Panc1 (cell line): ENCODE measurements around the gene XXYLT1. TPM values are rescaled to one million over a fixed set of nuclear protein-coding genes. Genes with fewer than 3 reads are reported as not detected.

Source experiments
- ATAC-seq: fragments of 200-7000 bp; cut with Tn5 transposase; 2 replicates; pipeline ENCODE4 v1.9.1; 2020; ENCODE audit warnings: mild to moderate bottlenecking, moderate library complexity
- BruUV-seq: library from RNA; stranded (reverse); fragments of 400-500 nt; replicated peaks from 2 replicates; lab custom pipeline; 2021; lab: Mats Ljungman, UMichigan
- CTCF ChIA-PET: fragments of 300-600 bp; sonication (Branson Sonifier 250); formaldehyde crosslinking; loops from one replicate; lab custom pipeline; 2022; ENCODE audit warnings: antibody characterized with exemption; lab: Charles Lee
- POLR2A ChIA-PET: fragments of 300-600 bp; sonication (Branson Sonifier 250); formaldehyde crosslinking; loops from one replicate; lab custom pipeline; 2022; ENCODE audit warnings: antibody characterized with exemption; lab: Charles Lee
- DNase-seq: peaks from one replicate; pipeline ENCODE4 v3.0.0-alpha.2; 2010; ENCODE audit warnings: low read depth, low spot score
- H3K27ac ChIP-seq: 2 replicates; pipeline ENCODE4 v1.5.1; 2011; ENCODE audit warnings: mild to moderate bottlenecking, low read length, inconsistent platforms
- H3K27me3 ChIP-seq: fragments of 200-500 bp; sonication (Bioruptor generic); 2 replicates; pipeline ENCODE4 v1.6.0; 2014; ENCODE audit warnings: low read length, inconsistent platforms; ENCODE audit not compliant: control insufficient read depth, insufficient read depth
- H3K36me3 ChIP-seq: fragments of 200-500 bp; sonication (Bioruptor generic); 2 replicates; pipeline ENCODE4 v1.5.1; 2014; ENCODE audit warnings: inconsistent platforms, mild to moderate bottlenecking, low read length, moderate library complexity; ENCODE audit not compliant: control insufficient read depth, insufficient read depth
- H3K4me1 ChIP-seq: 2 replicates; pipeline ENCODE4 v1.5.1; 2011; ENCODE audit warnings: inconsistent platforms, mild to moderate bottlenecking, low read length, moderate library complexity; ENCODE audit not compliant: control insufficient read depth, insufficient read depth
- H3K4me3 ChIP-seq, 2 experiments: 2 replicates each; pipeline ENCODE4 v1.5.1; 2011 to 2012; ENCODE audit warnings: low read depth in 2 of 2, low read length in 2 of 2, mild to moderate bottlenecking in 2 of 2, inconsistent platforms in 1 of 2, moderate library complexity in 1 of 2
- H3K9me3 ChIP-seq: fragments of 200-500 bp; sonication (Bioruptor generic); 2 replicates; pipeline ENCODE4 v1.5.1; 2014; ENCODE audit warnings: low read depth, mild to moderate bottlenecking, inconsistent platforms, low read length, moderate library complexity; ENCODE audit not compliant: control insufficient read depth, insufficient read depth
- POLR2AphosphoS5 ChIP-seq: IDR thresholded peaks from 2 replicates; pipeline ENCODE4 v1.6.1; 2012; ENCODE audit warnings: mild to moderate bottlenecking, low read depth, low read length, moderate library complexity
- SIN3A ChIP-seq: IDR thresholded peaks from 2 replicates; pipeline ENCODE4 v1.6.1; 2012; ENCODE audit warnings: low read depth, mild to moderate bottlenecking, low read length, moderate library complexity, borderline replicate concordance; ENCODE audit not compliant: insufficient read depth
- TCF7L2 ChIP-seq: IDR thresholded peaks from 2 replicates; pipeline ENCODE4 v1.6.1; 2011; ENCODE audit warnings: mild to moderate bottlenecking, low read depth, low read length, inconsistent platforms
- in situ Hi-C: cut with HindIII; loops from 2 replicates; pipeline ENCODE4 v1.10.0; 2016; ENCODE audit warnings: low sequenced_read_pairs, low pct_unique_long_range_greater_than_20kb
- intact Hi-C: fragments of 100-400 bp; cut with micrococcal nuclease; formaldehyde crosslinking; loops from one replicate; pipeline ENCODE4 v1.10.0; 2022; ENCODE audit not compliant: unreplicated experiment
- total RNA-seq: library from RNA; stranded (reverse); gene quantifications from one replicate; pipeline ENCODE4 v1.2.1, GENCODE V29; 2021; ENCODE audit not compliant: unreplicated experiment
- TF ChIP-seq, protein P1 (sequence below): fragments of 450-650 bp; IDR thresholded peaks from 2 replicates; pipeline ENCODE4 v1.5.1; 2017; ENCODE audit warnings: mild to moderate bottlenecking
- TF ChIP-seq, protein P2 (sequence below), 2 experiments: IDR thresholded peaks; 2 replicates each; pipeline ENCODE4 v1.6.1; 2011 to 2012; ENCODE audit warnings: low read depth in 2 of 2, control low read depth in 1 of 2, low read length in 1 of 2, mild to moderate bottlenecking in 1 of 2, moderate library complexity in 1 of 2; ENCODE audit not compliant: insufficient read depth in 1 of 2

Gene XXYLT1
- total RNA-seq, 1 experiment from 2014 or later = 26.0 TPM

DNA sequence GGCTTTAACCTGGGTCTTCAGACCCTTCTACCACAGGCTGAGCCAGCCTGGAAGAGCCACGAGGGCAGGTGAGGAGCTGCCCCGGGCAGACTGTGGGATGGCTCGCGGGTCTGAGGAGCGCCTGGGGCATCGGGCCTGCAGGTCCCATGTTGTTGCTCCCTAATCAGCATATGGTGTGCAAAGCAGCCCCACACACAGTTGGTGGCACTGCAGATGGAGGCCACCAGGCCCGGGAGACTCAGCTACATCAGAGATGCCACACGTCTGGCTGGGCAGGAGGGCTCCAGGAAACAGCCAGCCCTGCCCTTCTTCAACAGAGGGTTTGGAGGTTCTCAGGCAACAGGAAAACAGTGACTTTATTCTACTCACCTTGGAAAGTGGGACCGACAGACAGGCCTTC, 63.9 kb downstream of the XXYLT1 start:
- BruUV-seq = no TSS peak
- intact Hi-C loops (no loop called here), in situ Hi-C loops (no loop called here)
- ATAC-seq (no peak), DNase-seq (no peak)
- CTCF ChIA-PET = no interaction called here
- POLR2A ChIA-PET = no interaction called here
- Histone ChIP-seq H3K4me1 (peaks cover 20% of the 10 kb centered on the region; the same call in 1 of the 2 replicates), H3K27ac (no peak overlapping the region), H3K4me3 (no peak overlapping the region), H3K9me3 (no peaks in the 10 kb centered on the region), H3K36me3 (no peaks in the 10 kb centered on the region), H3K27me3 (no peaks in the 10 kb centered on the region)
- TF ChIP-seq, protein P1, sequence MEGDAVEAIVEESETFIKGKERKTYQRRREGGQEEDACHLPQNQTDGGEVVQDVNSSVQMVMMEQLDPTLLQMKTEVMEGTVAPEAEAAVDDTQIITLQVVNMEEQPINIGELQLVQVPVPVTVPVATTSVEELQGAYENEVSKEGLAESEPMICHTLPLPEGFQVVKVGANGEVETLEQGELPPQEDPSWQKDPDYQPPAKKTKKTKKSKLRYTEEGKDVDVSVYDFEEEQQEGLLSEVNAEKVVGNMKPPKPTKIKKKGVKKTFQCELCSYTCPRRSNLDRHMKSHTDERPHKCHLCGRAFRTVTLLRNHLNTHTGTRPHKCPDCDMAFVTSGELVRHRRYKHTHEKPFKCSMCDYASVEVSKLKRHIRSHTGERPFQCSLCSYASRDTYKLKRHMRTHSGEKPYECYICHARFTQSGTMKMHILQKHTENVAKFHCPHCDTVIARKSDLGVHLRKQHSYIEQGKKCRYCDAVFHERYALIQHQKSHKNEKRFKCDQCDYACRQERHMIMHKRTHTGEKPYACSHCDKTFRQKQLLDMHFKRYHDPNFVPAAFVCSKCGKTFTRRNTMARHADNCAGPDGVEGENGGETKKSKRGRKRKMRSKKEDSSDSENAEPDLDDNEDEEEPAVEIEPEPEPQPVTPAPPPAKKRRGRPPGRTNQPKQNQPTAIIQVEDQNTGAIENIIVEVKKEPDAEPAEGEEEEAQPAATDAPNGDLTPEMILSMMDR = no peak
- TF ChIP-seq TCF7L2 = no peak
- TF ChIP-seq, protein P2, sequence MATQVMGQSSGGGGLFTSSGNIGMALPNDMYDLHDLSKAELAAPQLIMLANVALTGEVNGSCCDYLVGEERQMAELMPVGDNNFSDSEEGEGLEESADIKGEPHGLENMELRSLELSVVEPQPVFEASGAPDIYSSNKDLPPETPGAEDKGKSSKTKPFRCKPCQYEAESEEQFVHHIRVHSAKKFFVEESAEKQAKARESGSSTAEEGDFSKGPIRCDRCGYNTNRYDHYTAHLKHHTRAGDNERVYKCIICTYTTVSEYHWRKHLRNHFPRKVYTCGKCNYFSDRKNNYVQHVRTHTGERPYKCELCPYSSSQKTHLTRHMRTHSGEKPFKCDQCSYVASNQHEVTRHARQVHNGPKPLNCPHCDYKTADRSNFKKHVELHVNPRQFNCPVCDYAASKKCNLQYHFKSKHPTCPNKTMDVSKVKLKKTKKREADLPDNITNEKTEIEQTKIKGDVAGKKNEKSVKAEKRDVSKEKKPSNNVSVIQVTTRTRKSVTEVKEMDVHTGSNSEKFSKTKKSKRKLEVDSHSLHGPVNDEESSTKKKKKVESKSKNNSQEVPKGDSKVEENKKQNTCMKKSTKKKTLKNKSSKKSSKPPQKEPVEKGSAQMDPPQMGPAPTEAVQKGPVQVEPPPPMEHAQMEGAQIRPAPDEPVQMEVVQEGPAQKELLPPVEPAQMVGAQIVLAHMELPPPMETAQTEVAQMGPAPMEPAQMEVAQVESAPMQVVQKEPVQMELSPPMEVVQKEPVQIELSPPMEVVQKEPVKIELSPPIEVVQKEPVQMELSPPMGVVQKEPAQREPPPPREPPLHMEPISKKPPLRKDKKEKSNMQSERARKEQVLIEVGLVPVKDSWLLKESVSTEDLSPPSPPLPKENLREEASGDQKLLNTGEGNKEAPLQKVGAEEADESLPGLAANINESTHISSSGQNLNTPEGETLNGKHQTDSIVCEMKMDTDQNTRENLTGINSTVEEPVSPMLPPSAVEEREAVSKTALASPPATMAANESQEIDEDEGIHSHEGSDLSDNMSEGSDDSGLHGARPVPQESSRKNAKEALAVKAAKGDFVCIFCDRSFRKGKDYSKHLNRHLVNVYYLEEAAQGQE (IDR thresholded peaks at IDR 0.05; ENCODE audit: insufficient read depth in 1 of 2, low read depth in 2 of 2, low read length in 1 of 2) = no peak
- no peak for TF ChIP-seq POLR2AphosphoS5
- TF ChIP-seq SIN3A = no peak

DNA sequence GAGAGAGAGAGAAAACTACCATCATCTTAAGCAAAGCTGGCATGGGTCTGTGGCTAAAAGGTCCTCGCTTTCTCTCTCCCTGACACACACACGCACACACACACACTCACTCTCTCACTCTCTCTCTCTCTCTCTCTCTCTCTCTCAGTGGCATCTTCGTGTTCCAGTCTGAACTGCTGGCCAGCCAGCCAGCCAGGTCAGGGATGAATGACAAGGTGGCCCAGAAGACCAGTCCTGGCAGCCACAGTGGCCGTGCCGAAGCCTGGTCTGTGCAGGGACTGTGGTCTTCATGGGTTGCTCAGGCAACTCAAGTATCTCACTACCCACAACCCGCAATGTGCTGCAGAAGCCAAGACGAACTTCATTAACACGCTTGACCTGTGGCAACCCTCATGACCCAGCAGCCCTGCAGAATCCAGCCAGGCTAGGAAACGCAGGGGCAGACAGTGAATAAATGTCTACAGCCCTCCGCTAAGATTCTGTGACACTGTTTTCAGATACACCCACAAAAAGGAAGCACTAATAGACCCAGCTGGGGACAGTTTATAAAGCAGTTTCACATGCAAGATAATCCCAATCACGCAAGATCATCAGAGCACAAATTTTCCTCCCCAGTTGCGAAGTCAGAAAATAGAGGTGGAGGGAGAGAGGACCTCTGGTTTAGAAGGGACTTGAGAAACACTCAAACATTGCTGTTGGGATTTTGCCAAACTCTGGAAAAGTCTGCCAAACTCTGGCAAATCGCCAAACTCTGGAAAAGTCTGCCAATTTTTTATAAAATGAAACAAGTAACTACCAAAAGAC, 66.4 kb downstream of the XXYLT1 start:
- TF ChIP-seq POLR2AphosphoS5 = no peak
- TF ChIP-seq, protein P1 = no peak
- TF ChIP-seq, protein P2 (IDR thresholded peaks at IDR 0.05; ENCODE audit: insufficient read depth in 1 of 2, low read depth in 2 of 2, low read length in 1 of 2) = no peak
- Histone ChIP-seq H3K4me1 (peaks cover 8% of the 10 kb centered on the region; the same call in 1 of the 2 replicates), H3K9me3 (no peaks in the 10 kb centered on the region), H3K36me3 (no peaks in the 10 kb centered on the region), H3K27ac (peak overlapping the region; percentile 0; the same call in 1 of the 2 replicates), H3K27me3 (no peaks in the 10 kb centered on the region), H3K4me3 (no peak overlapping the region)
- POLR2A ChIA-PET = no interaction called here
- intact Hi-C loops (no loop called here), in situ Hi-C loops (no loop called here)
- CTCF ChIA-PET = no interaction called here
- no TSS peak for BruUV-seq
- DNase-seq = no peak
- no peak for ATAC-seq
